ENCODE data around the gene SURF2.
"Not testable (repeated sequence)": the region's sequence is repeated elsewhere in the genome, so short reads cannot be mapped to it uniquely, and the experiment has no call there.

Gene SURF2

DNA sequence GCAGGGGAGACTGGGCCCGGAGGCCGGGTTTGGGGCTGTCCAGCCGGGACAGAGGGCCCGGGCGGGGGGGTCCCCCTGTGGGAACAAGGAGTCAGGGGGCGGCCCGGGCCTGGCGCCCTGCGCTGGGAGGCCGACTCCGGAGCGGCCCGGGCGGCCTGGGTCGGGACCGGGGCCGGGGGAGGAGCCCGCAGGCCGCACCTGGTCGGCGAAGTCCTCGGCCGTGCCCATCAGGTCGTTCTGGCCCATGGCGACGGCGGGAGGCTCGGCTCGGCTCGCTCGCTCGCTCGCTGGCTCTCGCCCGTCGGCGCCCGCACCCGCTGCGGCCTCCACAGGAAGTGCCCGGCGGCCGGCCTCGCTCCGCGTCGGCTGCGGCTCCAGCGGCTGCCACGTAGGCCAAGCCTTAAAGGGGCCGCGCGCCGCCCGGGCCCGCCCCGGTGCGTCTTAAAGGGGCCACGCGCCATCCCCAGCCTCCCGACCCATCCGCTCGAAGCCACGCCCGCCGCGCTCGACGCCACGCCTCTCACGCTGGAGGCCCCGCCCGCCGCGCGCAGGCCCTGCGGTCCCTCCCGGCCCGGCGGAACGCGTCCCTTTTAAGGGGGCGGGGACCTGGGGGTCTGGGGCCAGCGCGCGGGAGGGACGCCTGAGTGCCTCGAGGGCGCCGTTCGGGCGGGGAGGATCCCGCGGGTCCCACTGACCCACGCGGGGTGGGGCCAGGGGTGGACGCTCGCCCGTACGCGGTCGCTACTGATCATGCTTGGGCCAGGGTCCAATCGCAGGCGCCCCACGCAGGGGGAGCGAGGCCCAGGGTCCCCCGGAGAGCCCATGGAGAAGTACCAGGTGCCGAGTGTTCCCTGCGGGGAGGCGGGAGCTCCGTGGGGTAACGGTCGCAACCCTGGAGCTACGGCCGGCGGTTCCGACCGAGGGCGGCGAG is 19.6 kb downstream of the SURF2 start, which contains the start of the genes STKLD1 and SURF4:
Gene STKLD1, plus strand, starts transcription at position 643 of the 931 bp plus-strand sequence. Its CDS starts 108 bp downstream, at position 751.
Gene SURF4, minus strand, starts transcription at position 337 of the 931 bp plus-strand sequence. Its CDS starts 91 bp downstream, at position 246.
- peak; percentile 80 for DNase-seq (ENCODE audit: low read depth, low spot score)

DNA sequence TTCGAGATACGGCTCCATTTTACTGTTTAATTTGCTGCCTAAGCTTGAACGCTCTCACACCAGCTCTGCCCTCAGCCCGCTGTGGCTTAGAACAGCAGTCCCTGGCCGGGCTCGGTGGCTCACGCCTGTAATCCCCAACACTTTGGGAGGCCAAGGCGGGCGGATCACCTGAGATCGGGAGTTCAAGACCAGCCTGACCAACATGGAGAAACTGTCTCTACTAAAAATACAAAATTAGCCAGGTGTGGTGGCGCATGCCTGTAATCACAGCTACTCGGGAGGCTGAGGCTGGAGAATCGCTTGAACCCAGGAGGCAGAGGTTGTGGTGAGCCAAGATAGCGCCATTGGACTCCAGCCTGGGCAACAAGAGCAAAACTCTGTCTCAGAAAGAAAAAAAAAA is 20.9 kb downstream of the SURF2 start:
- DNase-seq (ENCODE audit: low read depth, low spot score) = not testable (repeated sequence)

DNA sequence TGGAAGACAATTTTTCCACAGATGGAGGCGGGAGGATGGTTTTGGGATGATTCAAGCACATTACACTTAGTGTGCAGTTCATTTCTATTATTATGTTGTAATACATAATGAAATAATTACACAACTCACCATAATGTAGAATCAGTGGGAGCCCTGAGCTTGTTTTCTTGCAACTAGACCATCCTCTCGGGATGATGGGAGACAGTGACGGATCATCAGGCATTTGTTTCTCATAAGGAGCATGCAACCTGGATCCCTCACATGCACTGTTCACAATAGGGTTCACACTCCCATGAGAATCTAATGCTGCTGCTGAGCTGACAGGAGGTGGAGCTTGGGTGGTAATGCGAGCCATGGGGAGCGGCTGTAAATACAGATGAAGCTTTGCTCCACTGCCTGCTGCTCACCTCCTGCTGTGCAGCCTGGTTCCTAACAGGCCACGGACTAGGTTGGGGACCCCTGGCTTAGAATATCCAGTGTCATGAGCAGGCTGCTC is 21.4 kb downstream of the SURF2 start:
- DNase-seq (ENCODE audit: low read depth, low spot score) = peak; percentile 39

DNA sequence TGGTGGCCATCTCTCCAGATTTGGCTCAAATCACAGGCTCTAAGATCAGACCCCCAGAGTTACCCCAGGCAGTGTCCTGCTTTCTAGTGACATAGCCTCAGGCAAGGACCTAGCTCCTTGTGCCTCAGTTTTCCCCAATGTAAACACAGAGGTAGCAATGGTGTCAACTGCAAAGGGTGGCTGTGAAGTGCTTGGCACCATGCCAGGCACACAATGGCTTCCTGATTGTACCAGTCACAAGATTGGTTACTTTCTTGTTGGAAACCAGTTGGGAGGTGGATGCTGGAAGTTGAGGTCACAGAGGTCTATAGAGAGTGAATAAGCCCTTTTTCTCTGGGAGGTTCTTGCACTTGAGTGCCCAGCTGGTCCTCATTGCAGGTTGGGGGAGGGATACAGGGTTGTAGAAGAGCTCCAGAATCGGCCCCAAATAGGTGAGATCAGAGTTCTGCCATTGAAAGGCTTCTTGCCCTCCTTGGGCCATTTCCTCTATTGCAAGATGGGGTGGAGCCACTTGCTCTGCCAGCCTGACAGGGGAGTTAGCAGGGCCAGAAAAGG is 22.1 kb downstream of the SURF2 start:
- no peak for DNase-seq (ENCODE audit: low read depth, low spot score)

DNA sequence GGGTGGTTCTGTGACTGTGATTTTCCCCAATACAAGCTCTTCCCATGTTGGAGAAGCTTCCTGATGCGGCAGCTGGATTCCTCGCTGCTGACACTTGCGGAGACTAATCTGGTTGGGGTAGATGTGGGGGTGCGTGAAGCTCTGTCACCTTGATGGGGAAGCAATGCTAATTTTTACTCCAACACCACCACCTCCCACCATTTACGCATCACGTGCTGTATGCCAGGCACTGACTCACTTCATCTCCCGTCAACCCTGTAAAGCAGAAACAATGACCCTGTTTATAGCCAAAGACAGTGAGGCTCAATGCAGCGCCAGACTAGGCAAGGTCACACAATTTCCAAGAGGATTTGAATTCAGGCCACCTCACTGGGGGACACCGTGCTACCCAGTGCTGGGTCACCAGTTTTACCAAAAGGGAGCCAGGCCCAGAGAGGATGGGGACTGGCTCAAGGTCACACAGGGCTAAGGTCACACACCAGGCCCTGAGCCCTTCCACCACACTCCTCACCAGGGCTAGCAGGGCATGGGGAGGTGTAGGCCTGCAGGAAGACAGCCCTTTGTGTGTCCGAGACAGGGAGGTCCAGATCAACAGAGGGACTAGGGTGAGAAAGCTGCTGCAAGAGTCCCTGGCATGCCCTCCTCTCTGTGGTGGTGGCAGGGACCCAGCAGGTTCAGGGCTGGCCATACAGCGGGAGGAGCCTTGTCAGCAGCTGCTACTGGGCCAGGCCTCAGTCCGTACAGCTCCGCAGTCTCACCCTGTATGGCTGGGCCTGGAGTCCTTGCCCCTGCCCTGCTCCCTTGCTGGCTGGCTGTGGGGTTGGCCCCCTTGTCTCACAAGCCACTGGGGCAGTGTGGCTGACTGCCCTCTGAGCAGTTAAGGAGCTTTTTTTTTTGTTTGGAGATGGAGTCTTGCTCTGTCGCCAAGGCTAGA is 23.1 kb downstream of the SURF2 start:
- no peak for DNase-seq (ENCODE audit: low read depth, low spot score)

DNA sequence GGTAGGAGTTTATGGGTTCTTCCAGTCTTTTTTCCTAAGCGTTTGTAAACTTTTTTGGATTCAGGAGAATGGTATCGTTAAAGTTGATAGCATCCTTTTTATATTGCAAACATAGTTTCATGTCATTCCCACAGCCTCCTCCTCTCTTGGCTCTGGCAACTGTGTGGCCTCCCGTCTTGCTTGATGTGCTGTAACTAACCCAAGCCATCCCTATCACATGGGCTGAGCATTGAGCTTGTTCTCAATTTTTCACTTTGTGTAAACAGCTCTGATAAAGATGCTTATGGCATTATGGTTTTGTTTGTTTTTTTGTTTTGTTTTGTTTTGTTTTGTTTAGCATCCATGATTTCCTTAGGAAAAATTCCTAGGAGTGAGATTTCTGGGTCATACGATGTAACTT is 24.4 kb downstream of the SURF2 start:
- no peak for DNase-seq (ENCODE audit: low read depth, low spot score)

DNA sequence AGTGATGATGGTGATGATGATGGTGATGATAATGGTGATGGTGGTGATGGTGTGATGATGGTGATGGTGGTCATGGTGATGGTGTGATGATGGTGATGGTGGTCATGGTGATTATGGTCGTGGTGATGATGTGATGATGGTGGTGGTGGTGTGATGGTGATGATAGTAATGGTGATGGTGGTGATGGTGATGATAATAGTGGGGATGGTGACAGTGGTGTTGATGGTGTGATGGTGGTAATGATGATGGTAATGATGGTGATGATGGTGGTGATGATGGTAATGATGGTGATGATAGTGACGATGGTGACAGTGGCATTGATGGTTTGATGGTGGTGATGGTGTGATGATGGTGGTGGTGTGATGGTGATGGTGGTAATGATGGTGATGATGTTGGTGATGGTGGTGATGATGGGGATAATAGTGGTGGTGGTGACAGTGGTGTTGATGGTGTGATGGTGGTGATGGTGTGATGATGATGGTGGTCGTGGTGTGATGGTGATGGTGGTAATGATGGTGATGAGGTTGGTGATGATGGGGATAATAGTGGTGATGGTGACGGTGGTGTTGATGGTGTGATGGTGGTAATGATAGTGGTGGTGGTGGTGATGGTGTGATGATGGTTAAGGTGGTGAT is 26.3 kb downstream of the SURF2 start:
- DNase-seq (ENCODE audit: low read depth, low spot score) = no peak

DNA sequence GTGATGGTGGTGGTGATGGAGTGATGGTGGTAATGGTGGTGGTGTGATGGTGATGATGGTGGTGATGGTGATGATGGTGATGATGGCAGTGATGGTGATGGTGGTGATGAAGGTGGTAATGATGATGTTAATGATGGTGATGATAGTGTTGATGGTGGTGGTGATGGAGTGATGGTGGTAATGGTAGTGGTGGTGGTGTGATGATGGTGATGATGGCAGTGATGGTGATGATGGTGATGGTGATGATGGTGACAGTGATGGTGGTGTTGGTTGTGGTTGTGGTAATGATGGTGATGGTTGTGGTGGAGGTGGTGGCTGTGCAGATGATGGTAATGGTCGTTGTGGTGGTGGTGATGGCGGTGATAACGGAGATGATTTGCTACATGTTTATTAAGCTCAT is 27.1 kb downstream of the SURF2 start:
- DNase-seq (ENCODE audit: low read depth, low spot score) = no peak

DNA sequence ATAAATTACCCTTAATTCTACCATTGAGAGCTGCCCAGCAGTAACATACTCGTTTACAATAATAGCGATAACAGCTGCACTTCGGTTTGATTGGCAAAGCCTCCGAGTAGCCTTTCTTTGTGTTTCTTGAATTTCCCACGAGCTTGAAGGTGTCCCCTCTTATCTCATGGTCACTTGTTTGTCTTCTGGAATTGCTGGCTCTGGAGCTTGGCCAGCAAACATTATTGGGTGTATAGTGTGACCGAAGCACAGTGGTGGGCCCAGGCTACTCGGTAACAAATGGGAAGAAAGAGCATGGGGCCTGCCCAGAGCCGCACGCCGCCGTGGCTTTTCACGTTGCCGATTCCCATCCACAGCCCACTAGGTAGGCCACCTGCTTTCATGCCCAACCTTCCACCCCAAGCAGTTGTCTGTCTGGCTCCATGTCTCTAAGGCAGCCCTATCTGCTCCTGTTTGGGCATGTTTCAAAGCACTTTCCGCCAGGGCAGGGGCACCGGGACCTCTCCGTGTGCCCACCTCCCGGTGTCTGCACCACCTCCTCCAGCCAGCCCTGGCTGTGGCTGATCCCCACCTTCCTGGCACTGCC is 28.5 kb downstream of the SURF2 start:
- DNase-seq (ENCODE audit: low read depth, low spot score) = no peak

DNA sequence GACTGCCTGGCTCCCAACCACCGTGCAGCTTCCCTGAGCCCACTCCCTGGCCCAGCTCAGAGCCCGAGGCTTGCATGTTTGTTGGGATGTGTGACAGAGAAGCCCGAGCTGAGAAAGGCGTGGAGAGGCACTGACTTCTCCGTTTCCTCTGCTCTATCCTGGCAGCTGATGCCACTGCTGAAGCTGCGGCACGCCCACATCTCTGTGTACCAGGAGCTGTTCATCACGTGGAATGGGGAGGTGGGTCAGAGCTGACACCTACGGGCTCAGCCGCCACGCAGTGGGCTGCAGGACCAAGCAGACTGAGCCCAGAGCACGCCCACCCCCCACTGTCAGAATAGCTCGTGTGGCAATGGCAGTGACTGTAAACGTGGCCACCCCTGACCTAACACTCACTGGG is 29.1 kb downstream of the SURF2 start:
- no peak for DNase-seq (ENCODE audit: low read depth, low spot score)

DNA sequence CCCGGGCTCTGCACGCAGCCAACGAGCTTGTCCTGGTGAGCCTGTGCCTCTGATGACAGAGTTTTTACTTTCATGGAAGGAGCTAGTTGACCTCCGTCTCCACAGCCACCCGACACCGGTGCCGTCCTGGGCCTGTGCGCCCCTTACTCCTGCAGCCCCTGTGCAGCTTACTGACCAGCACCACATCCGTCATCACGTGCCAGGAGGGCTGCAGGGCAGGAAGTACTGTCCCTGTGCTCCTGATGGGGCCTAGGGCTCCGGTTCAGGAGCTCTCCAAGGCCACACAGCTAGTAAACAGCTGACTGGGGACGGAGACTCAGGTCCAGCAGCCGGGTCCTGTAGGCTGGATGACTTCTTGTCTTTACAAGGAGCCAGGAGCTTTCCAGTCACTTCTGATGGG is 30.0 kb downstream of the SURF2 start:
- DNase-seq (ENCODE audit: low read depth, low spot score) = no peak

DNA sequence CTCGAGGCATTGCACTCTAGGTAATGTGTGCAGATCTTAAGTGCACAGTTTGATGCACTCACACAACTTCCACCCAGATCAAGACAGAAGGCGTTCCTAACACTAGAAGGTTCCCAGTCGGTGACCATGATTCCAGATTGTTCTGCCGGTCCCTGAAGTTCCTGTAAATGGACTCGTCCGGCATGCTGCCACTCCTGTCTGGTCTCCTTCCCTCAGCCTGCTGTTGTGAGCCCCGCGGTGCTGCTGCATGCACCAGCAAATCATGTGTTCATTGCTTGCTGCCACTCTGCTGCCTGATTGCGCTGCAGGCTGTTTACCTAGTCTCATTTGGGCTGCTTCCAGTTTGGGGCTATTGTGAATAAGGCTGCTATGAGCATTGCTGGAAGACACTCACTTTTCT is 31.3 kb downstream of the SURF2 start:
- no peak for DNase-seq (ENCODE audit: low read depth, low spot score)

DNA sequence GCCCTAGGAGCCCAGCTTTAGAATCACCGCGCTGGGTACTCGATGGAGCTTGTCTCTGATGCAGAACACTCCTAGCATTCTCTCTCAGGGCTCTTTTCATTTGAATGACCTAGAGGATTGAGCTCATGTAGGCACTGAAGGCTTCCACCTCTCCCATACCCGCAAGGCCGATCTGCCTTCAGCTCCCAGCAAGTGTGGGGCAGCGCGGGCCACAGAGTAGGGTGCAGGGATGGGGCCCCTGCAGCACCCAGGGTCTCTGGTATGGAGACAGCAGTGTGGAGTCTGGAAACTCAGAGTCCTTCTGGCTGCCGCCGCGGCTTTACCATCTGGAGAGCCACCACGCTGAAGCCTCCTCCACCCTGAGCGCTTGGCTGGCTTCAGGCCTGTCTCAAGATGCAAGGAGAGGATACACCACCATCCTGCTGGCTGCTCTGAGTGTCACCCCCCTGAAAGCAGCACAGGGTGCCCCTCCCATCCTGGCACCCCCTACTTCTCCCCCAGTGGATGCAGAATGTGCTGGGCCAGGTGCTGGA is 32.7 kb downstream of the SURF2 start:
- DNase-seq (ENCODE audit: low read depth, low spot score) = no peak

DNA sequence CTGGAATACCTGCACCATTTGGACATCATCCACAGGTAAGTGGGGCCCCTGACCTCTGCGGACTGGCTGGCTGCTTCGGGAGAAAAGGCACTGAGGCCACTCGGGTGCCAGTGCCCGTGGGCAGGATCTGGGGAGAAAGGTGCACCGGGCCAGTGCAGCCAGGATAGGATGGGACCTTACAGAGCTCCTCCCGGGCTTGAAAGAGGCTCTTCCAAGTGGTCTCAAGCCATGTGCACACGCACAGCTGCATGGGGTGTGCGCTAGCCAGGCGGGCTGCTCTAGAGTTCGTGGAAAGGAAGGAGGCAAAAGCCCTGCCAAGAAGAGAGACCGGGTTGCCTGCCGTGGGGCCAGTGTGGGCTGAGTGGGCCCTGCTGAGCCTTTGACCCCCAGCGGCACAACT is 33.2 kb downstream of the SURF2 start:
- DNase-seq (ENCODE audit: low read depth, low spot score) = no peak

DNA sequence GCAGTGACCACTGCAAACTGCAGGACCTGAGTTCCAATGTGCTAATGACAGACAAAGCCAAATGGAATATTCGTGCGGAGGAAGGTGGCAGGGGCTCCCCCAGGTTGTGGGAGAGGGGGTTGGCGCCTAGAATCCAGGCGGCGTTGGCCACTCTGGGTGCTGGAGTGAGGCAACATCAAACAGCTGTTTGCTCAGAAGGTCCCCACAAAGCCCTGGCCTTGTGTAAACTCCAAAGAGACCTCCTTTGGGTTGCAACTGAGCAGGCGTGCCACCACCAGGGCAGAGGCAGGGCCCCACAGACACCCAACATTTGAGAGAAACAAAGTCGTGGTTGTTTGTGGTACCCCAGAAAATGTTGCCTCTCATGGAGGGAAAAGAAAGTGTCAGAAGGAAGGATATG is 34.4 kb downstream of the SURF2 start:
- DNase-seq (ENCODE audit: low read depth, low spot score) = no peak

DNA sequence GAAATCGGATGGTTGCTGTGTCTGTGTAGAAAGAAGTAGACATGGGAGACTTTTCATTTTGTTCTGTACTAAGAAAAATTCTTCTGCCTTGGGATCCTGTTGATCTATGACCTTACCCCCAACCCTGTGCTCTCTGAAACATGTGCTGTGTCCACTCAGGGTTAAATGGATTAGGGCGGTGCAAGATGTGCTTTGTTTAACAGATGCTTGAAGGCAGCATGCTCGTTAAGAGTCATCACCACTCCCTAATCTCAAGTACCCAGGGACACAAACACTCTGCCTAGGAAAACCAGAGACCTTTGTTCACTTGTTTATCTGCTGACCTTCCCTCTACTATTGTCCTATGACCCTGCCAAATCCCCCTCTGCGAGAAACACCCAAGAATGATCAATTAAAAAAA is 35.1 kb downstream of the SURF2 start:
- not testable (repeated sequence) for DNase-seq (ENCODE audit: low read depth, low spot score)

DNA sequence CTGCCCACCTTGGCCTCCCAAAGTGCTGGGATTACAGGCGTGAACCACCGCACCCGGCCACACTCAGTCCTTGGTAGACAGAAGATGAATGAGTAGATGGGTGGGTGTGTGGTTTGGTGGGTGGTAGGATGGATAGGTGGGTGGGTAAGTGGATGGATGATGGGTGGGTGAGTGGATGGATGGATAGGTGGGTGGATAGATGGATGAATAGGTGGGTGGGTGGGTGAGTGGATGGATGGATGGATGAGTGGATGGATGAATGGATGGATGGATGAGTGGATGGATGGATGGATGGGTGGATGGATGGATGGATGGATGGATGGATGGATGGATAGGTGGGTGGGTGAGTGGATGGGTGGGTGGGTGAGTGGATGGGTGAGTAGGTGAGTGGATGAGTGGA is 36.0 kb downstream of the SURF2 start:
- DNase-seq (ENCODE audit: low read depth, low spot score) = not testable (repeated sequence)

DNA sequence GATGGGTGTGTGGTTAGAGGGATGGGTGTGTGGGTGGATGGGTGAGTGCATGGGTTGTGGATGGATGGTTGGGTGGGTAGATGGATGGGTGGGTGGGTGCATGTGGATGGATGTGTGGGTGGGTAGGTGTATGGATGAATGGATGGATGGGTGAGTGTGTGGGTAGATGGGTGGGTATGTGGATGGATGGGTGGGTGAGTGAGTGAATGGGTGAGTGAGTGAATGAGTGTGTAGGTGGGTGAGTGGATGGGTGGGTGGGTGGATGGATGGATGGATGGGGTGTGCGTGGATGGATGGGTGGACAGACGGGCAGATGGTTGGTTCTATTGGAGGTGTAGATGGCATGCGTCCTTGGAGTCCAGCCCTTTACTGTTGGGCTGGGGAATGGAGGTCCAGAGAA is 37.0 kb downstream of the SURF2 start:
- no peak for DNase-seq (ENCODE audit: low read depth, low spot score)

DNA sequence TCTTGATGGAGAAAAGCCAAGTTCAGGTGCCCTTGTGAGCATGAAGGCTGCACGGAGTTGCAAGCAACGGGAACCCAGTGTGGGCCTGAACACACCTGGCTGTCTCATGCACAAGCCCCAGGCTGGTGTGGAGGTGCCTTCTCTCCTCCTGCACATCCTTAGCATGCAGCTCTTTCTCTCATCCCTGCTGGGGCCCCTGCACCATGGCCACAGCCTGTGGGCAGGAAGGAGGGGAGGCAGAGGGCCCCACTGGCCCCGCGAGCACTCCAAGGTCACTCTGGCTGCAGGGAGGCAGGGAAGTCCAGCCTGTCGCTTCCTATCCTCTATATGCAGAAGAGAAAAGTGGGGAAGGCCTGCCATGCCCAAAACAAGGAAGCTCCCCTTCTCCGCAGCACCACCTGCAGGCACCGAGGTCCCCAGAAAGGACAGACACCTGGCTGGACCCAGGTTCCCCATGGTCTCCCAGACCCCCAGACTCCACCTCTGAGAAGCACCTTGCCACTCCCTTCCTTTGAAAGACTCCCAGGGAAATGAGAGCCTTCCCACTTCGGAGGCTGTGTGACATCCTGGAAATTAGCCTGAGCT is 38.4 kb downstream of the SURF2 start:
- DNase-seq (ENCODE audit: low read depth, low spot score) = no peak

DNA sequence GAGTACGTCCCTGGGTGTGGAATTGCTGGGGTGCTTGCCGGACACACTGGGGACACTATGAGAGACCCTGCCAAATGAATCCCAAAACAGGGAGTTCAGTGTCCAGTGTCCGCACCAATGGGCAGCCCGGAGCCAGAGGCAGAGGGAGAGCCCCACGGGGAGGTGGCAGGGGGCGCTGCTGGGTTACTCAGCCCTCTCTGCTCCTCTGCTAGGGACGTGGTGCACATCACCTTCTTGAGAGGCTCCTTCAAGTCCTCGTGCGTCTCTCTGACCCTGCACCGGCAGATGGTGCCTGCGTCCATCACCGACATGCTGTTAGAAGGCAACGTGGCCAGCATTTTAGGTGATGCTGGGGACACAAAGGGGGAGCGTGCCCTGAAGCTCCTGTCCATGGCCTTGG is 40.6 kb downstream of the SURF2 start:
- DNase-seq (ENCODE audit: low read depth, low spot score) = no peak
